K562 (cell line): Measurements from ENCODE around the gene TECPR2. TPM values are rescaled to one million over a fixed set of nuclear protein-coding genes. Genes with fewer than 3 reads are reported as not detected.

Experiments
- ESRRB ChIP-seq: fragments of 250-450 bp; sonication (Bioruptor Pico); IDR thresholded peaks from 2 replicates; pipeline ENCODE4 v1.5.0; 2020; ENCODE audit warnings: mild to moderate bottlenecking, moderate library complexity, borderline replicate concordance
- HMBOX1 ChIP-seq: sonication (generic); IDR thresholded peaks from 2 replicates; pipeline ENCODE4 v1.6.1; 2016
- NR2C2 ChIP-seq, 2 experiments: fragments of 200-800 bp in 1 of 2; sonication (Bioruptor generic) in 1 of 2; sonication (generic) in 1 of 2; formaldehyde crosslinking in 1 of 2; IDR thresholded peaks; 2 replicates each; pipeline versions ENCODE4 v1.6.1 to v1.8.0; 2016 to 2022; ENCODE audit warnings: mild to moderate bottlenecking in 1 of 2, missing compliant biosample characterization in 1 of 2, missing genetic modification characterization in 1 of 2, missing genetic modification reagents in 1 of 2
- NR3C1 ChIP-seq: sonication (generic); formaldehyde crosslinking; IDR thresholded peaks from 2 replicates; pipeline ENCODE4 v1.8.1; 2022; ENCODE audit warnings: missing genetic modification reagents
- NR4A1 ChIP-seq, 2 experiments: fragments of 250-450 bp in 1 of 2; fragments of 450-650 bp in 1 of 2; sonication (Bioruptor Pico) in 1 of 2; IDR thresholded peaks; 2 replicates each; pipeline versions ENCODE4 v1.4.0 to v1.6.1; 2016 to 2020; ENCODE audit warnings: mild to moderate bottlenecking in 2 of 2, missing compliant biosample characterization in 1 of 2, missing genetic modification characterization in 1 of 2, moderate library complexity in 1 of 2
- RNF2 ChIP-seq: sonication (generic); IDR thresholded peaks from 2 replicates; pipeline ENCODE4 v1.6.1; 2016
- ZFP91 ChIP-seq: sonication (generic); formaldehyde crosslinking; IDR thresholded peaks from 2 replicates; pipeline ENCODE4 v1.8.0; 2022; ENCODE audit warnings: mild to moderate bottlenecking, missing genetic modification reagents
- polyA plus RNA-seq, 8 experiments: library from polyadenylated mRNA; depleted of rRNA in 4 of 8; stranded (reverse) in 5 of 8; unstranded in 3 of 8; fragments of >200 nt; fragmentation: Nextera tagmentation in 2 of 8; fragmentation: Illumina TruSeq in 1 of 8; extraction: Ambion mirVana in 2 of 8; extraction: Trizol in 1 of 8; gene quantifications; 2 replicates each; pipeline versions ENCODE4 v1.2.1 to v1.2.3, GENCODE V29; 2011 to 2014; ENCODE audit warnings: inconsistent platforms in 1 of 8, missing spikeins in 1 of 8
- total RNA-seq, 7 experiments: library from RNA; depleted of rRNA in 6 of 7; stranded (reverse); fragments of >200 nt in 6 of 7; fragmentation: Illumina TruSeq in 2 of 7; extraction: Trizol in 2 of 7; gene quantifications; 2 replicates each; pipeline versions ENCODE4 v1.2.1 to v1.2.3, GENCODE V29; 2011 to 2021; ENCODE audit warnings: low replicate concordance in 1 of 7

TECPR2 gene
- total and polyA plus RNA-seq, 9 of the 15 experiments (the other 6 are each of a cell fraction or from before 2014, with no cell fraction given), result 0.04 to 3.0 (median 0.83) TPM

DNA sequence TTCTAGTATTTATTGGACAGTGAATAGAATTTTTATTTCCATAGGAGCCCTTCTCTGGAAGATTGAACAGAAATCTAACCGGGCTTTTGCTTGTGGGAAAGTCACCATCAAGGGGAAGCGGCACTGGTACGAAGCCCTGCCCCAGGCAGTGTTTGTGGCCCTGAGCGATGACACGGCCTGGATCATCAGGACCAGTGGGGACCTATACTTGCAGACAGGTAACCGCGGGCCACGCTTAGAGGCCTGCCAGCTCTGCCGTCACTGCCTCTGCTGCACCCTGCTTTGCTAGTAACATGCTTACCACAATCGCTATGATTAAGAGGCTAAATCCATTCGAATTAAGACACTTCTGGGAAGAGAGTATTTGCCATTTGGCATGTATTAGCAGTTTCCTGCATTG lies 77.7 kb downstream of the TECPR2 start (continued):
- TF ChIP-seq RNF2 (no peak), HMBOX1 (no peak), NR3C1 (no peak), NR4A1 (CRISPR knock-in tag; IDR thresholded peaks at IDR 0.05) (no peak), NR4A1 (tag; IDR thresholded peaks at IDR 0.05) (no peak), ZFP91 (CRISPR knock-in tag) (no peak), NR2C2 (CRISPR knock-in tag; IDR thresholded peaks at IDR 0.05) (no peak), NR2C2 (tag; IDR thresholded peaks at IDR 0.05) (no peak), ESRRB (no peak)
